Kidney (tissue), 14 donors: ENCODE measurements around the gene FAM78B. TPM values are rescaled to one million over a fixed set of nuclear protein-coding genes. Genes with fewer than 3 reads are reported as not detected.

Source experiments
- DNase-seq, 5 donors: peaks; one replicate each; pipeline ENCODE4 v3.0.0-alpha.2; 2013 to 2020
- FAIRE-seq: peaks from 2 replicates; lab custom pipeline; 2012; peaks lifted over from hg19 to GRCh38; lab: Jason Lieb, UNC
- H3K27ac ChIP-seq, 2 donors: one replicate each; pipeline ENCODE4 v1.7.0; 2013; ENCODE audit warnings: low read depth in 2 of 2, low read length in 2 of 2, inconsistent platforms in 1 of 2
- H3K27me3 ChIP-seq: one replicate; pipeline ENCODE4 v1.7.1; 2013; ENCODE audit warnings: low read length, inconsistent platforms; ENCODE audit not compliant: control insufficient read depth, insufficient read depth
- H3K36me3 ChIP-seq, 3 donors: one replicate each; pipeline versions ENCODE4 v1.7.0 to v1.7.1; 2013; ENCODE audit warnings: low read length in 3 of 3, control low read depth in 1 of 3, inconsistent platforms in 1 of 3; ENCODE audit not compliant: insufficient read depth in 3 of 3, control insufficient read depth in 2 of 3
- H3K4me1 ChIP-seq, 3 donors: one replicate each; pipeline versions ENCODE4 v1.7.0 to v1.7.1; 2013; ENCODE audit warnings: low read length in 3 of 3, inconsistent platforms in 1 of 3, low read depth in 1 of 3; ENCODE audit not compliant: control insufficient read depth in 2 of 3, insufficient read depth in 2 of 3
- H3K4me3 ChIP-seq, 3 donors: one replicate each; pipeline versions ENCODE4 v1.7.0 to v1.8.1; 2013; ENCODE audit warnings: low read length in 3 of 3, control low read depth in 1 of 3, inconsistent platforms in 1 of 3
- H3K9ac ChIP-seq, 3 donors: one replicate each; pipeline versions ENCODE4 v1.7.0 to v1.7.1; 2013; ENCODE audit warnings: low read length in 3 of 3, control low read depth in 1 of 3, inconsistent platforms in 1 of 3
- H3K9me3 ChIP-seq, 3 donors: one replicate each; pipeline versions ENCODE4 v1.7.0 to v1.7.1; 2013; ENCODE audit warnings: low read length in 3 of 3, control low read depth in 1 of 3, inconsistent platforms in 1 of 3; ENCODE audit not compliant: control insufficient read depth in 2 of 3, insufficient read depth in 1 of 3
- intact Hi-C: fragments of 100-400 bp; cut with DNase I; formaldehyde crosslinking; loops from one replicate; pipeline ENCODE4 v1.11.1; 2022
- polyA plus RNA-seq: library from polyadenylated mRNA; stranded (reverse); fragments of 350-450 nt; fragmentation: Illumina TruSeq; extraction: RNeasy Lipid Tissue Mini Kit (QIAGEN cat#74804); gene quantifications from one replicate; pipeline ENCODE4 v1.2.3, GENCODE V29; 2014; ENCODE audit warnings: low read depth, low replicate concordance; ENCODE audit not compliant: insufficient read depth
- total RNA-seq: library from RNA; stranded (reverse); fragmentation: NEBNext Ultra II Directional; extraction: Animal tissue kit (Norgen Biotek cat#: 25700); gene quantifications from one replicate; pipeline ENCODE4 v1.2.1, GENCODE V29; 2021
- TF ChIP-seq, protein P1 (sequence below): IDR thresholded peaks from 3 replicates; pipeline ENCODE4 v1.5.1; 2012; ENCODE audit warnings: mild to moderate bottlenecking, moderate library complexity, borderline replicate concordance; ENCODE audit not compliant: insufficient read depth; ENCODE audit errors: extremely low read depth
- donor health status: control.
- donor health status: control.
- donor health status: control.
- donor health status: control.
- donor health status: control.
- donor health status: DM: yes; HTN: yes; CAD: no.
- donor health status: Normal renal cell carcinoma (clear cell type).

The FAM78B gene
- total and polyA plus RNA-seq, 2 donors from 2014 or later, result 1.4 TPM

DNA sequence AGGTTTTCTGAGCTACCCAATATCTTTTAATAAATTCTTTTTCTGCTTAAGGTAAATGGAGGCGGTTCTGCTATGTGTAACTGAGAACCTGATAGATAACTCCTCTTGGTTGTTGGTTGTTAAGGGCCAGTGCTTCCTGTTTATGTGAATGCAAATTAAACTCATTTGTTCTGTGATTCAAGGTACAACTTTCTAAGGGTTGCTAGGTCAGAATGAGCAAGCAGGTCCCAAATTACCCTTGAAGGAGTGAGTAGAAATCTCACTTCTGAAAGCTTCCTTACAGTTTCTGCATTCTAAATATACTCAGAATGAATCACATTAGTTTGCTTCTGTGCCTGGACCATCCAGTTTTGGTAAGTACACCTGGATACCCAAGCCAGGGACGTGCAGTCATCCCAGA, 15.5 kb upstream of the FAM78B start:
- FAIRE-seq (no peak), DNase-seq (peak in 2 of 5 donors; percentile 9 to 32)
- H3K9ac ChIP-seq, result no peak overlapping the region
- H3K4me3 ChIP-seq, result no peak overlapping the region
- no peaks in the 10 kb centered on the region for H3K36me3 ChIP-seq
- H3K9me3 ChIP-seq, result no peaks in the 10 kb centered on the region
- no peaks in the 10 kb centered on the region for H3K4me1 ChIP-seq
- no peaks in the 10 kb centered on the region for H3K27me3 ChIP-seq
- TF ChIP-seq, protein P1, sequence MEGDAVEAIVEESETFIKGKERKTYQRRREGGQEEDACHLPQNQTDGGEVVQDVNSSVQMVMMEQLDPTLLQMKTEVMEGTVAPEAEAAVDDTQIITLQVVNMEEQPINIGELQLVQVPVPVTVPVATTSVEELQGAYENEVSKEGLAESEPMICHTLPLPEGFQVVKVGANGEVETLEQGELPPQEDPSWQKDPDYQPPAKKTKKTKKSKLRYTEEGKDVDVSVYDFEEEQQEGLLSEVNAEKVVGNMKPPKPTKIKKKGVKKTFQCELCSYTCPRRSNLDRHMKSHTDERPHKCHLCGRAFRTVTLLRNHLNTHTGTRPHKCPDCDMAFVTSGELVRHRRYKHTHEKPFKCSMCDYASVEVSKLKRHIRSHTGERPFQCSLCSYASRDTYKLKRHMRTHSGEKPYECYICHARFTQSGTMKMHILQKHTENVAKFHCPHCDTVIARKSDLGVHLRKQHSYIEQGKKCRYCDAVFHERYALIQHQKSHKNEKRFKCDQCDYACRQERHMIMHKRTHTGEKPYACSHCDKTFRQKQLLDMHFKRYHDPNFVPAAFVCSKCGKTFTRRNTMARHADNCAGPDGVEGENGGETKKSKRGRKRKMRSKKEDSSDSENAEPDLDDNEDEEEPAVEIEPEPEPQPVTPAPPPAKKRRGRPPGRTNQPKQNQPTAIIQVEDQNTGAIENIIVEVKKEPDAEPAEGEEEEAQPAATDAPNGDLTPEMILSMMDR, result no peak
- no peak overlapping the region for H3K27ac ChIP-seq
- intact Hi-C loops, result no loop called here

DNA sequence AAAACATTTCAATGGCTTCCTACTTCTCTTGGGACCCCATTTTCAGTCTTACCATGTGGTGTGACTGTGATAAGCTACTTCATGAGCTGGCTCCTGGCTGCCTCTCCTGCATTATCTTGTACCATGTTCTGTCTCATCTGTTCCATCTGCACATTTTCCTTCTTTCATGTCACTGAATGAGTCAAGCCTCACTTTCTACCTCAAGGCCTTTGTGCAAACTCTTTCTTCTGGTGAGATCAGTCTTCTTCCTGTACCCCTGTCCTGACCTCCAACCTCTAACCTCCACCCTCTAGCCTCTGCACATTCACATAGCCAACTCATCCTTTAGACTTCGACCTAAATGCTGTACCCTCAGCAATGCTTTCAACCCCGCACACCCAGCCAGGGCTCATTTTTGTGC, 9.6 kb upstream of the FAM78B start:
- H3K36me3 ChIP-seq, result no peaks in the 10 kb centered on the region
- no peaks in the 10 kb centered on the region for H3K27me3 ChIP-seq
- no peak for FAIRE-seq
- no peak for DNase-seq
- TF ChIP-seq, protein P1, result no peak
- H3K9ac ChIP-seq, result no peak overlapping the region
- intact Hi-C loops, result no loop called here
- no peak overlapping the region for H3K4me3 ChIP-seq
- no peaks in the 10 kb centered on the region for H3K9me3 ChIP-seq
- H3K27ac ChIP-seq, result no peak overlapping the region
- H3K4me1 ChIP-seq, result no peaks in the 10 kb centered on the region

DNA sequence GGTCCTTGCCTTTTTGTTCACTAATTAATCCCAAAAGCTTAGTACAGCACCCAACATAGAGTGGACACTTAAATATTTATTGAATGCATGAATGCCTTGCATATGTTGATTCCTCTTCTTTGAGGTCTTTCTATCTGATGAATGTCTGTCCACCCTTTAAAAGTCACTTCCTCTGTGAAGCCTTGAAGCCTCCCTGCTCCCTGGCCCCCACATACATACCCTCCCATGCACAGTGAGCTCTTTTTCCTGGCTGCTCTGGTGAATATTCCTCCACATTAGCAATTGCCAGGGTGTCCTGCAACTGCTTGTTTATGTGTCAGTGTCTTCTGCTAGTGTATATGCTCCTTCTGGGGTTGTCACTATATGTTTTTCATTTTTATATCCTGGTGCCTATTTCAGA, 8.2 kb upstream of the FAM78B start:
- Histone ChIP-seq H3K4me1 (no peaks in the 10 kb centered on the region), H3K4me3 (no peak overlapping the region), H3K36me3 (no peaks in the 10 kb centered on the region), H3K27ac (no peak overlapping the region), H3K9ac (no peak overlapping the region), H3K9me3 (no peaks in the 10 kb centered on the region), H3K27me3 (no peaks in the 10 kb centered on the region)
- TF ChIP-seq, protein P1, result no peak
- DNase-seq (no peak), FAIRE-seq (no peak)
- intact Hi-C loops, result no loop called here

DNA sequence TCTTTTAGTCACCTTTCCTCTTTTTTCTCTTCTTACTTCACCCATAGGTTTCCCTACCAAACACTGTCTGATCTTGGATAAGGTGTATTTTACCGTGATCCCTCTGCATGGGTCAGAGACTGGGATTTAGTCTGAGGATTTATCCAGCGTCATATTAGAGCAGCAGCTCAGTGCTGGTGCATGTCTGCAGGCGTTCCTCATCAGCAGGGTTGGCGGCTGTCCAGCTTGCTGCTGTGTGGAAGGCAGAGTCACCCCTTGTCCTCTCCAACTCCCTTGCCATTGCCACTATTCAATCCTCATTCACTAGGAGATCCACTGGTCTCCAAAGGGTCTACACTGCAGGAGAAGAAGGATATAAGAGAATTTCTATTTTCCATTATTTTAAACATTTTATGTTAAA, 7.3 kb upstream of the FAM78B start:
- H3K27ac ChIP-seq, result no peak overlapping the region
- H3K4me1 ChIP-seq, result no peaks in the 10 kb centered on the region
- TF ChIP-seq, protein P1, result no peak
- no peaks in the 10 kb centered on the region for H3K36me3 ChIP-seq
- intact Hi-C loops, result no loop called here
- DNase-seq, result no peak
- no peak overlapping the region for H3K4me3 ChIP-seq
- no peak overlapping the region for H3K9ac ChIP-seq
- H3K9me3 ChIP-seq, result no peaks in the 10 kb centered on the region
- FAIRE-seq, result no peak
- no peaks in the 10 kb centered on the region for H3K27me3 ChIP-seq
